OCI-LY7 (cell line): ENCODE results near the gene FOXP3. TPM values are rescaled to one million over a fixed set of nuclear protein-coding genes. Genes with fewer than 3 reads are reported as not detected.
A peak's percentile ranks its signal among the peaks of the same experiment; 100 is the strongest.

Source experiments
- BruUV-seq: library from RNA; stranded (reverse); fragments of 400-500 nt; replicated peaks from 2 replicates; lab custom pipeline; 2021; lab: Mats Ljungman, UMichigan
- CTCF ChIA-PET: fragments of 300-600 bp; sonication (Branson Sonifier 250); formaldehyde crosslinking; loops from one replicate; lab custom pipeline; 2022; ENCODE audit warnings: antibody characterized with exemption; ENCODE audit not compliant: unreplicated experiment; lab: Charles Lee
- POLR2A ChIA-PET: fragments of 300-600 bp; sonication (Branson Sonifier 250); formaldehyde crosslinking; loops from one replicate; lab custom pipeline; 2022; ENCODE audit warnings: antibody characterized with exemption; lab: Charles Lee
- DNase-seq: peaks from one replicate; pipeline ENCODE4 v3.0.0-alpha.2; 2015; ENCODE audit warnings: low spot score
- H2AFZ ChIP-seq: fragments of 200-600 bp; sonication (generic), shearing (Covaris generic); 2 replicates; pipeline ENCODE4 v1.6.1; 2014; ENCODE audit warnings: mild to moderate bottlenecking, antibody characterized with exemption, low read length, moderate library complexity
- H3K27ac ChIP-seq: fragments of 200-600 bp; sonication (generic); 2 replicates; pipeline ENCODE4 v1.5.1; 2014; ENCODE audit warnings: mixed run types, low read depth, mild to moderate bottlenecking, moderate library complexity, low read length, inconsistent platforms; ENCODE audit not compliant: poor library complexity, severe bottlenecking
- H3K36me3 ChIP-seq: fragments of 200-600 bp; sonication (generic); 2 replicates; pipeline ENCODE4 v1.6.1; 2014; ENCODE audit warnings: mild to moderate bottlenecking, antibody characterized with exemption, low read length, moderate library complexity, mixed read lengths; ENCODE audit not compliant: insufficient read depth
- H3K4me1 ChIP-seq: fragments of 200-600 bp; sonication (generic); 2 replicates; pipeline ENCODE4 v1.5.1; 2014; ENCODE audit warnings: mild to moderate bottlenecking, low read length; ENCODE audit not compliant: insufficient read depth, poor library complexity, severe bottlenecking
- H3K4me2 ChIP-seq: fragments of 200-600 bp; sonication (generic); 2 replicates; pipeline ENCODE4 v1.6.1; 2014; ENCODE audit warnings: mild to moderate bottlenecking, low read length
- H3K4me3 ChIP-seq: fragments of 200-600 bp; sonication (generic); 2 replicates; pipeline ENCODE4 v1.5.1; 2014; ENCODE audit warnings: mild to moderate bottlenecking, low read depth, low read length; ENCODE audit not compliant: poor library complexity, severe bottlenecking
- H3K79me2 ChIP-seq: fragments of 200-600 bp; sonication (generic); 2 replicates; pipeline ENCODE4 v1.6.1; 2016; ENCODE audit warnings: low read depth, mild to moderate bottlenecking, low read length, moderate library complexity, mixed read lengths; ENCODE audit not compliant: insufficient read depth
- H3K9me2 ChIP-seq: fragments of 200-600 bp; sonication (generic); 2 replicates; pipeline ENCODE4 v1.6.1; 2016; ENCODE audit warnings: mild to moderate bottlenecking, low read length, mixed read lengths; ENCODE audit not compliant: insufficient read depth
- H3K9me3 ChIP-seq: fragments of 200-600 bp; sonication (generic); 2 replicates; pipeline ENCODE4 v1.6.1; 2014; ENCODE audit warnings: mild to moderate bottlenecking, mixed run types, low read length, mixed read lengths
- H4K20me1 ChIP-seq: fragments of 200-600 bp; sonication (generic); 2 replicates; pipeline ENCODE4 v1.6.1; 2014; ENCODE audit warnings: mild to moderate bottlenecking, antibody characterized with exemption, low read length, moderate library complexity, mixed read lengths; ENCODE audit not compliant: insufficient read depth
- CTCF ChIP-seq: fragments of 200-600 bp; sonication (generic); conservative IDR thresholded peaks from 2 replicates; pipeline ENCODE4 v1.5.1; 2014; ENCODE audit warnings: mild to moderate bottlenecking, antibody characterized with exemption, low read length, moderate library complexity, mixed read lengths
- EZH2phosphoT487 ChIP-seq: fragments of 200-600 bp; sonication (generic); IDR thresholded peaks from 2 replicates; pipeline ENCODE4 v1.6.1; 2018; ENCODE audit warnings: low read depth, borderline replicate concordance, mild to moderate bottlenecking, mixed run types, antibody characterized with exemption, low read length, moderate library complexity, mixed read lengths
- intact Hi-C: fragments of 100-400 bp; cut with micrococcal nuclease; formaldehyde crosslinking; loops from one replicate; pipeline ENCODE4 v1.10.0; 2022; ENCODE audit not compliant: unreplicated experiment
- total RNA-seq, 2 experiments: library from RNA; depleted of rRNA in 1 of 2; stranded (reverse); fragments of >200 nt in 1 of 2; shearing (Covaris generic) in 1 of 2; gene quantifications; 2 replicates each; pipeline ENCODE4 v1.2.3, GENCODE V29; 2014 to 2022

FOXP3 gene
- total RNA-seq, 2 experiments from 2014 or later = 0.06 to 0.57 TPM

GRCh38 chrX:49230500-49231232 is 33.8 kb downstream of the FOXP3 start:
- no peak overlapping the region for H2AFZ ChIP-seq
- intact Hi-C loops = no loop called here
- no peak for DNase-seq
- no peaks in the 10 kb centered on the region for H3K4me1 ChIP-seq
- H3K79me2 ChIP-seq = no peaks in the 10 kb centered on the region
- ChIA-PET POLR2A (no interaction called here), CTCF (no interaction called here)
- no TSS peak for BruUV-seq
- H3K9me2 ChIP-seq = no peaks in the 10 kb centered on the region
- no peaks in the 10 kb centered on the region for H3K36me3 ChIP-seq
- TF ChIP-seq EZH2phosphoT487 = no peak
- peak overlapping the region; percentile 29; the same call in 1 of the 2 replicates for H3K4me2 ChIP-seq
- no peaks in the 10 kb centered on the region for H3K9me3 ChIP-seq
- H4K20me1 ChIP-seq = no peaks in the 10 kb centered on the region
- H3K4me3 ChIP-seq = no peak overlapping the region
- H3K27ac ChIP-seq = no peak overlapping the region

- H3K27ac ChIP-seq = no peak overlapping the region
- no peaks in the 10 kb centered on the region for H3K36me3 ChIP-seq
- intact Hi-C loops = no loop called here
- no peaks in the 10 kb centered on the region for H3K9me2 ChIP-seq
- no peak overlapping the region for H3K4me2 ChIP-seq
- CTCF ChIA-PET = no interaction called here
- H3K4me3 ChIP-seq = no peak overlapping the region
- no peaks in the 10 kb centered on the region for H3K79me2 ChIP-seq
- POLR2A ChIA-PET = no interaction called here
- H4K20me1 ChIP-seq = no peaks in the 10 kb centered on the region
- H2AFZ ChIP-seq = no peak overlapping the region
- no TSS peak for BruUV-seq
- TF ChIP-seq EZH2phosphoT487 = no peak
- no peak for TF ChIP-seq CTCF
- no peaks in the 10 kb centered on the region for H3K9me3 ChIP-seq
- no peaks in the 10 kb centered on the region for H3K4me1 ChIP-seq
- no peak for DNase-seq
Observed at GRCh38 chrX:49228185-49228584, 36.3 kb downstream of the FOXP3 start.

- Histone ChIP-seq H3K9me2 (no peaks in the 10 kb centered on the region), H3K4me3 (no peak overlapping the region), H3K27ac (no peak overlapping the region), H3K36me3 (no peaks in the 10 kb centered on the region), H4K20me1 (no peaks in the 10 kb centered on the region), H3K9me3 (no peaks in the 10 kb centered on the region), H2AFZ (no peak overlapping the region), H3K4me2 (no peak overlapping the region), H3K4me1 (no peaks in the 10 kb centered on the region), H3K79me2 (no peaks in the 10 kb centered on the region)
- no peak for TF ChIP-seq EZH2phosphoT487
- no peak for TF ChIP-seq CTCF
- BruUV-seq = no TSS peak
- DNase-seq = no peak
- ChIA-PET POLR2A (no interaction called here), CTCF (no interaction called here)
- intact Hi-C loops = no loop called here
Observed at GRCh38 chrX:49227726-49228125, 36.8 kb downstream of the FOXP3 start.
